Activated CD8-positive, alpha-beta memory T cell treated with anti-CD3 and anti-CD28 coated beads for 36 hours (primary cell): ENCODE data around the gene WFDC5. TPM values are rescaled to one million over a fixed set of nuclear protein-coding genes. Genes with fewer than 3 reads are reported as not detected.
"Not testable (repeated sequence)": the region's sequence is repeated elsewhere in the genome, so short reads cannot be mapped to it uniquely, and the experiment has no call there.

Source experiments
- CTCF ChIA-PET: fragments of 350-600 bp; sonication (Branson Sonifier 250); formaldehyde crosslinking; loops from one replicate; lab custom pipeline; 2021; ENCODE audit warnings: antibody characterized with exemption; lab: Charles Lee
- POLR2A ChIA-PET: fragments of 350-600 bp; sonication (Branson Sonifier 250); formaldehyde crosslinking; loops from one replicate; lab custom pipeline; 2021; ENCODE audit warnings: antibody characterized with exemption; lab: Charles Lee
- total RNA-seq, 2 experiments: library from RNA; stranded (reverse); gene quantifications; one replicate each; pipeline ENCODE4 v1.2.3, GENCODE V29; 2021

WFDC5 gene
- total RNA-seq, 2 experiments from 2014 or later: not detected

DNA sequence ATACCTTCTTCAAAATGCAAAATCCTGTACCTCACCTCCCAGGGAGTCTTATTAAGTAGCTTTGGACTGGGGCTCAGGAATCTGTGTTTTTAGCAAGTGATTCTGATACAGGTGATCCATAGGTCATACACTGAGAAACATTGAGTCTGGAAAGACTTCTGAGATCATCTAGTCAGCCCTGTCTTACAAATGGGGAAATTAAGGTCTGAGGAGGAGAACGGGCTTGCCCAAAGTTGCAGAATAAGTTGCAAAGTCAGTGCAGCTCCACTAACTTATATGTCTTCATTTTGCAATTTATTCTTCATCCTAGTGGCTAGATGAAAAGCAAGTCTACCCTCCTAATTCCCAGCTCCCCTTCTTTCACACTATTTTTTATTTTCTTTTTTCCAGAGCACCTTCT is 42.9 kb downstream of the WFDC5 start:
- ChIA-PET CTCF (interaction anchor here (0.8 to 2.6 kb wide), 5 partner anchors 21 to 240 kb away, joined by 3 to 9 read pairs (median 4); no protein-coding TSS in a partner anchor), POLR2A (no interaction called here)

DNA sequence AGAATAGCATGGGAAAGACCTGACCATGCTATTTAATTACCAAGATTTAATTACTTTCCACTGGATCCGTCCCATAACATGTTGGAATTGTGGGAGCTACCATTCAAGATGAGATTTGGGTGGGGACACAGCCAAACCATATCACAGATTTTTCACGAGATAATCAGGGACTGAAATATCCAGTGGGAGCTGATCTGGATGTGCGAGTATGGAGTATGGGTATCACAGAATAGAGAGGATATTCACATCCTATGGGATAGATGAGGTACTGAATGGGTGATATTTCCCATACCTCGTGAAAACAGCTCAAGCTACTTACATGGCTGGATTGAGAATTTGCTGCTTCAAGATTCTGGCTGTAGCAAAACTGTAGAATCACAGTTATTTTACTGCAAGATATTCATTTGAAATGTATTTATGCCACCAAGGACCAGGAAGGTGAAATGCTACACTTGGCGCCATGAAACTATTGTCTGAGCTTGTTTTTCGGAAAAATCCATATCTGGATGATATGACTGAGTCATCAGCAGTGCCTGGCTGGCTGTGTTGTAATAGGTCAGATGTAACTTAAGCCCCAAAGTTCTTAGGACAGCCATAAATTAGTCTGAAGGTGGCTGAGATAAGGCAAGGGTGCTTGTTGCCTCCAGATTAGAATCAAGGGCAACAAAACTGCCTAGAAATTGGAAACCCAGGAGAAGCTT is 43.9 kb downstream of the WFDC5 start:
- POLR2A ChIA-PET: no interaction called here

DNA sequence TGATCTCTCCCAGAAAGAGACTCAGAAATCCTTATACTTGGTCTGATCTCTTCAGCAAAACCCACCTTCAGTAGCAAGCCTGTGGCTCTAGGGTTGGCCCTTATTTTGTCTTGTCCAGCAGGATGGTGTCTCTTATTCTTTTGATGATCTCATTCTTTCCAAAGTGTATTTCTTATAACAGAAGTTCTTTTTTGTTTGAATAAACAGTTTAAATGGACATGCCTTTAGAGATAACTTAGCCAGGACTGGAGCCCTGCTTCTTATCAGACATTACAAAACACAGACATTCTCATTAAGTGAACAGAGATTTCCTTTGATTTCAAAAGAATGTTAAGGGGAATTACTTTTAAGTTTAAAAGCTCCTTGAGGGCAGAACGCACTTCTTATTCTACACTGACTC is 45.7 kb downstream of the WFDC5 start:
- POLR2A ChIA-PET: no interaction called here
- CTCF ChIA-PET: no interaction called here

More for the DNA sequence above, 43.9 kb downstream of the WFDC5 start:
- CTCF ChIA-PET: interaction anchor here (0.6 to 2.6 kb wide), 6 partner anchors 22 to 221 kb away, joined by 3 to 9 read pairs (median 4); no protein-coding TSS in a partner anchor

GRCh38 chr20:45067558-45067957 is 47.4 kb downstream of the WFDC5 start:
- ChIA-PET CTCF (interaction anchor here (1.7 to 2.1 kb wide), 2 partner anchors 24 to 28 kb away, joined by 8 read pairs; no protein-coding TSS in a partner anchor), POLR2A (no interaction called here)

DNA sequence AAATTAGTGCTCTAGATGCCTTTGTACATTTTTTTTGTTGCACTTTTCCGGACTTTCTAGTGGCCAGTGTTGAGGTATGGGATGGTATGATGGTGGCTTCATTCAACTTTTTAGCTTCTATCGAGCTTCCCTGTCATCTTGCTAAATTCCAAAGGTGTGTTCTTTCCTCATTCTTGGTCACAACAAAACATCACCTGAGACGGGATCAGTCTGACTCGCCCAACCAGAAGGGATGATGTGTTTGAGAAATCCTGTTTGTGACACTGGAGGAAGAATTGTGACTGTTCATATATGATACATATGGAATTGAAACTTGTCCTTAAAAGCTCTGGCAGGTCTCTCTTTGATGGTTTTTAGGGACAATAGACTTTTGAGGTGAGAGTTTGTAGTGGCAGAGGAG is 47.9 kb downstream of the WFDC5 start:
- ChIA-PET POLR2A (no interaction called here), CTCF (interaction anchor here (1.7 to 2.1 kb wide), 2 partner anchors 23 to 29 kb away, joined by 8 read pairs; no protein-coding TSS in a partner anchor)

DNA sequence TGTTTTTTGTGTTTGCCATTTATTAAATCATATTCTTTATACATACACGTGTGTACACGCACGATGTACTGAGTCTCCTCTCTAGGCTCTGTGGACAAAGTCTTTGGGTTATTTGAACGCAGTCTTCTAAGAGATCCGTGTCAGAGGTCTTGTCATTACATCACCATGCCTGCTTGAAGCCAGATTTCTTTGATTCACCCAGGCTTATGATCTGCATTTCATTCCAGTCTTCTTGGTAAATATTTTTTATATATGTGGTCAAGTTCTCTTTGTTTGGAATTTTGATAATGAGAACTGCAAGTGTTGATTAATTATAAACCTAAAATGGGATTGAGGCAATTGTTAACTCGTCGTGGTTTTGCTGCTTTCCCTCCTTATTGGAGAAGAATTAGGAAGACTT is 48.6 kb downstream of the WFDC5 start:
- ChIA-PET POLR2A (no interaction called here), CTCF (interaction anchor here (1.0 to 2.1 kb wide), 3 partner anchors 22 to 29 kb away, joined by 3 to 8 read pairs (median 8); no protein-coding TSS in a partner anchor)

GRCh38 chr20:45064812-45065211 is 50.2 kb downstream of the WFDC5 start:
- CTCF ChIA-PET: interaction anchor here (1.5 kb wide), 1 partner anchor 31 kb away, joined by 3 read pairs; no protein-coding TSS in a partner anchor
- POLR2A ChIA-PET: no interaction called here

DNA sequence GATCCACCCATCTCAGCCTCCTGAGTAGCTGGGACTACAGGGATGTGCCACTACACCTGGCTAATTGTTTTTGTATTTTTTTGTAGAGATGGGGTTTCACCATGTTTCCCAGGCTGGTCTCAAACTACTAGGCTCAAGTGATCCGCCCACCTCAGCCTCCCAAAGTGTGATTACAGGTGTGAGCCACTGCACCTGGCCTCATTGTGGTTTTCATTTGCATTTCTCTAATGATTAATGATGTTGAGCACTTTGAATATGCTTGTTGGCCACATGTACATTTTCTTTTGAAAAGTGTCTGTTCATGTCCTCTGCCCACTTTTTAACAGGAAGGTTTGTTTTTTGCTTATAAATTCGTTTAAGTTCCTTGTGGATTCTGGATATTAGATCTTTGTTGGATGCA is 51.9 kb downstream of the WFDC5 start:
- CTCF ChIA-PET: interaction anchor here (1.0 kb wide), 1 partner anchor 19 kb away, joined by 4 read pairs; no protein-coding TSS in a partner anchor
- POLR2A ChIA-PET: not testable (repeated sequence)

DNA sequence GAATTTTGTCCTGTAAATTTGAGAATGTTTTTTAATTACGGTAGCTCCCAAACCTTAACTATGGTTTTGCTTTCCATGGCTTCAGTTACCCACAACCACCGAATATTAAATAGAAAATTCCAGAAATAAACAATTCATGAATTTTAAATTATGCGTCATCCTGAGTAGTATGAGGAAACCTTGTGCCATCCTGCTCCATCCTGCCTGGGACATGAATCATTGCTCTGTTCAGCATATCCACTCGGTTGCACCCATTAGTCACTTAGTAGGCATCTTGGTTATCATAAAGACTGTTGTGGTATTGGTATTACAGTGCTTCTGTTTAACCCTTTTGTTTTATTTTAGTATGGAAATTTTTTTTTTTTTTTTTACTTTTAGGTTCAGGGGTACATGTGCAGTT is 53.7 kb downstream of the WFDC5 start:
- CTCF ChIA-PET: interaction anchor here (1.3 kb wide), 1 partner anchor 50 kb away, joined by 3 read pairs; no protein-coding TSS in a partner anchor
- POLR2A ChIA-PET: no interaction called here

- CTCF ChIA-PET: no interaction called here
- POLR2A ChIA-PET: no interaction called here
These were observed 54.7 kb downstream of the WFDC5 start for GRCh38 chr20:45060294-45060693.

Other genes starting within 250 kb of the WFDC5 start
- gene YWHAB, start 229.5 kb downstream of the WFDC5 start, total RNA-seq: 100 to 1,000 TPM; 256 to 260 TPM
- gene PABPC1L, start 205.1 kb downstream of the WFDC5 start, total RNA-seq: 10 to 100 TPM; 78.9 to 81.6 TPM
- gene TOMM34, start 154.8 kb downstream of the WFDC5 start, total RNA-seq: 10 to 100 TPM; 86.8 to 87.6 TPM
- gene STK4, start 148.7 kb downstream of the WFDC5 start, total RNA-seq: 100 to 1,000 TPM; 179 to 190 TPM
- gene KCNS1, start 14.0 kb downstream of the WFDC5 start, total RNA-seq: under 1 TPM; 0.52 to 0.70 TPM
- gene WFDC12, start 9.3 kb upstream of the WFDC5 start, total RNA-seq: not detected
- gene PI3, start 59.7 kb upstream of the WFDC5 start, total RNA-seq: not detected
- not detected for gene SEMG1, start 91.9 kb upstream of the WFDC5 start, total RNA-seq
- not detected for gene SEMG2, start 106.2 kb upstream of the WFDC5 start, total RNA-seq
- not detected for gene SLPI, start 139.4 kb upstream of the WFDC5 start, total RNA-seq
- not detected for gene RBPJL, start 191.7 kb upstream of the WFDC5 start, total RNA-seq
- gene MATN4, start 193.1 kb upstream of the WFDC5 start, total RNA-seq: under 1 TPM; 0.32 to 0.36 TPM
- 10 to 100 TPM; 88.0 to 88.3 TPM for gene SDC4, start 233.2 kb upstream of the WFDC5 start, total RNA-seq
- gene SYS1, start 248.0 kb upstream of the WFDC5 start, total RNA-seq: 10 to 100 TPM; 33.2 to 38.8 TPM